GM13977 (cell line): ENCODE results near the gene HOMER2.
"Not testable (repeated sequence)": the region's sequence is repeated elsewhere in the genome, so short reads cannot be mapped to it uniquely, and the experiment has no call there.

Experiments used
- DNase-seq: peaks from one replicate; pipeline ENCODE4 v3.0.0; 2012; ENCODE audit warnings: low spot score
- in situ Hi-C: fragments of 300-500 bp; cut with MboI; formaldehyde crosslinking; loops from one replicate; pipeline ENCODE4 v1.12.0; 2022; ENCODE audit warnings: low sequenced_read_pairs, low pct_unique_long_range_greater_than_20kb, mixed read lengths, inconsistent platforms; ENCODE audit not compliant: unreplicated experiment
- TF ChIP-seq, protein P1 (sequence below): IDR thresholded peaks from 2 replicates; pipeline ENCODE4 v1.5.1; 2012; ENCODE audit warnings: mild to moderate bottlenecking, control low read depth; ENCODE audit not compliant: insufficient read depth; ENCODE audit errors: extremely low read depth, missing control alignments

HOMER2 gene

GRCh38 chr15:82952158-82953081 is at the start of gene HOMER2:
Gene HOMER2, minus strand, starts transcription at chr15:82952720. Its CDS starts 185 bp downstream, at chr15:82952535.
- peak; percentile 52 for DNase-seq
- in situ Hi-C loops: loop anchor here (25.0 kb wide), 1 partner anchor 390 kb away; no protein-coding TSS in a partner anchor
- TF ChIP-seq, protein P1, sequence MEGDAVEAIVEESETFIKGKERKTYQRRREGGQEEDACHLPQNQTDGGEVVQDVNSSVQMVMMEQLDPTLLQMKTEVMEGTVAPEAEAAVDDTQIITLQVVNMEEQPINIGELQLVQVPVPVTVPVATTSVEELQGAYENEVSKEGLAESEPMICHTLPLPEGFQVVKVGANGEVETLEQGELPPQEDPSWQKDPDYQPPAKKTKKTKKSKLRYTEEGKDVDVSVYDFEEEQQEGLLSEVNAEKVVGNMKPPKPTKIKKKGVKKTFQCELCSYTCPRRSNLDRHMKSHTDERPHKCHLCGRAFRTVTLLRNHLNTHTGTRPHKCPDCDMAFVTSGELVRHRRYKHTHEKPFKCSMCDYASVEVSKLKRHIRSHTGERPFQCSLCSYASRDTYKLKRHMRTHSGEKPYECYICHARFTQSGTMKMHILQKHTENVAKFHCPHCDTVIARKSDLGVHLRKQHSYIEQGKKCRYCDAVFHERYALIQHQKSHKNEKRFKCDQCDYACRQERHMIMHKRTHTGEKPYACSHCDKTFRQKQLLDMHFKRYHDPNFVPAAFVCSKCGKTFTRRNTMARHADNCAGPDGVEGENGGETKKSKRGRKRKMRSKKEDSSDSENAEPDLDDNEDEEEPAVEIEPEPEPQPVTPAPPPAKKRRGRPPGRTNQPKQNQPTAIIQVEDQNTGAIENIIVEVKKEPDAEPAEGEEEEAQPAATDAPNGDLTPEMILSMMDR: no peak

- DNase-seq: not testable (repeated sequence)
- in situ Hi-C loops: loop anchor here (10.0 to 25.0 kb wide), 2 partner anchors 387 to 466 kb away; no protein-coding TSS in a partner anchor
Measured at GRCh38 chr15:83000672-83001031, 48.1 kb upstream of the HOMER2 start.

DNA sequence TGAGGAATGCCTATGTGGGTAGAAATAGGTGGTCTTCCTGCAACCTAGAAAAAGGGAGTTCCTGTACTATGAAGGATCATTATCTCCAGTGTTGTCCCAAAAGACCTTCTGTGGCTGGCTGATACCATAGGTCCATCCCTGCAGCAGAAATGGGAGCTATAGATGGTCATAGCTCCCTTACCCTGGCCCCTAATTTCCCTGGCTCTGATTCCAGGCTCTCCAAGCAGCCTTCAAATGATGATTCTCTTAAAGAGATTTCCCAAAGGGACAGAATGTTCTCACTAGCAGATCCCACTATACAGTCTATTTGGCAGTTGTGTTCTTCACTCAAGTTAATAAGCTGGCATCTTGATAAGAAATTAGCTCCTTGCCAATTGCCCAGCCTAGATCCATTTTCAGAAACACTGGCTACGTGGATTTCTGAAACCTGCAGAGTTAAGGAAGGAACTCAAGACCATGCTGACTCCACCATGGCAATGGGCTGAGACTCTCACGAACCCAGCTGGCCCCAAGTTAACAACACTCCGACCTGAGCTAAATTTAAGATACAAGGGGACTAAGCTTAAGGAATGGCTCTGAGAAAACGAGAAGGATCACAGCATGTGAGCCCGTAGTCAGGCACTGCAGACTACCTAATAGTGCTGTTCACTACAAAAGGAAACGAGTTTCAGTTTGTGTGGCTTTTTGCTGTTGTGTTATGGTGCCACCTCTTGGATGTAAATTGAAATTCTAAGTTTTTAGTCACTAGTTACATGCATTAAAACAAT is 47.6 kb upstream of the HOMER2 start:
- TF ChIP-seq, protein P1: peak; percentile 51
- peak; percentile 77 for DNase-seq
- in situ Hi-C loops: loop anchor here (10.0 to 25.0 kb wide), 2 partner anchors 387 to 465 kb away; no protein-coding TSS in a partner anchor

DNA sequence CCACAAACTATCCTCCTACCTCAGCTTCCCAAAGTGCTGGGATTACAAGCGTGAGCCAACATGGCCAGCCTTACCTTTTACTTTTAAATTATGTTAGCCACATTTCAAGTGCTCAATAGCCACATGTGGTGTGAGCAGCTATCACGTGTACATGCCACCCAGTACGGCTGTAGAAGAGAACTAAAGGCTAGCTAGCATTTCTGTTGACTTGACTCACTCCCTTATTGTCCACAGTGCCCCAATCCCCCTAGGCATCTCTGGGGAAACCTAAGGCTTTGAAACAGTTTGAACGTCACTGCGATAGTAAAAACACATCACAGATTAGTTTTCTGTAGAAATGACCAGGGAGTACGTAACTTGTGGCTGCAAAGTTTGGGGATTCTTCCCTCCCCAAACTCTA is 46.9 kb upstream of the HOMER2 start:
- DNase-seq: no peak
- in situ Hi-C loops: no loop called here
- TF ChIP-seq, protein P1: no peak

DNA sequence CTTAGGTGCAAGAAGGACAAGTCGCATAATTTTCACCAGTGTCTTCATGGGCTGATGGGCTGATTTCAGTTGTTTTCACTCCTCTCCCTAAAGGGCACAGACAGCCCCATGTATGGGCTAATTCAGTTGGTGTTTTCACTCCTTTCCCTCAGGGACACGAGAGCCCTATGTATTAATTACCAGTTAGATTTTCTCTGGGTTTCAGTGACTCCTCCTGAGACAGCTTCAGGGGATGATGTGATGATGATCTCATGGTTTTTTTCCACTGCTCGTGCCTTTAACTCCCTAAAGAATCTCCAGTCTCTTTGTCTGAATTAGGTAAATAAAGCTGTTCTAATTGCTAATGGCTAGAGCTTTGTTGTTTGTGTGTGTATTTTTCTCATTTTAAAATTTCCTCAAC is 43.4 kb upstream of the HOMER2 start:
- DNase-seq: no peak
- TF ChIP-seq, protein P1: no peak
- in situ Hi-C loops: no loop called here

DNA sequence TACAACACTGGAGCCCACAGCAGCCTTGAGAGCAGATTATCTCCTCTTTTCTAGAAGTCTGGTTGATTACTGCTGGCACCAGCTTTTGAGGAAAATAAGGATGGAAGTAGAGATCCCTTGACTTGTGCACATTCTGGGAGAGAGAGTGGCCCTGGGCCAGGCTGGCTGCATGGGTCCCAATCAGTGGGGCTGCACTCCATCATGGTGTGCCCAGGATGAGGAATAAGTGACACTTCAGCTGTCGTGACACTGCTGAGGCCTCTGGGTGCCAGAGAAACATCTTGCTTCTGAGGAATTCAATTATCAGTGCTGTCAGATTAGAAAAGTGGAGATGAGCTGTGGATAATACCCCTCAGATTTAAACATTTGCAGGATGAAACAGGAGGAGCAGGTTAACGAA is 42.6 kb upstream of the HOMER2 start:
- in situ Hi-C loops: no loop called here
- TF ChIP-seq, protein P1: no peak

More for the DNA sequence above, 42.6 kb upstream of the HOMER2 start:
- DNase-seq: no peak
